HG03135 (cell line): ENCODE results near the gene GRIK4.
"Not testable (repeated sequence)": the region's sequence is repeated elsewhere in the genome, so short reads cannot be mapped to it uniquely, and the experiment has no call there.

Experiments used
- ATAC-seq: cut with Tn5 transposase; IDR thresholded peaks from one replicate; pipeline ENCODE4 v1.9.1; 2021; ENCODE audit warnings: mild to moderate bottlenecking, moderate library complexity; ENCODE audit not compliant: unreplicated experiment

Gene GRIK4

DNA sequence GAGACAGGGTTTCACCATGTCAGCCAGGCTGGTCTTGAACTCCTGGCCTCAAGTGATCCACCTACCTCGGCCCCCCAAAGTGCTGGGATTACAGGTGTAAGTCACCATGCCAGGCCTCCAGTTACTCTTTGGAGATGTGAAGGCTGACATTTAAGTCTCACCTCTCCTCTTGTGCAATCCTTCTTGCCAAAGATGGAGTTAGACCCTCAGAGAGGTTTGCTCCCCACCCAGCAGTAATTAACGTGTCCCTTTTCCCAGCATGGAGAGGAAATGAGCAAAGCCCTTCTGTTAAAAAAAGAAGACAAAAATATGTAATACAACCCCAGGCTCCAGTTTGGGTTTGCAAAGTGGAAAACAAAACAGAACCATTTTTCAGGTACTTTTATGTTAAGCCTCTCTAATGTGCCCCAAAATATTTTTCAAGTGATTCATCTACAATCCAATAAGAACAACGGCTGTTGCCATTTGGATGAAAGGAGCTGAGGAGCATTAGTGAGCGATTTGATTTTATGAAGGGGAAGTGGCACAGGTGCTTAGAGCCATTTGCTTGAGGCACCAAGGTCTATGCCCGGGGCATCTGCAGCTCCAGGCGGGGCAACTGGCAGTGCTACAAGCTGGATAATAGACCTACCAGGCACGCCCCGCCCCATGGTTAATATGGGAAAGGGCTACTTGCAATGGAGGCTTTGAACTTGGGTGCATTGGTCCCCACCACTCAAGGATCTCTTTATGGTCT lies 57.2 kb downstream of the GRIK4 start:
- no peak for ATAC-seq

- no peak for ATAC-seq
Observed at GRCh38 chr11:120569861-120570260, 58.3 kb downstream of the GRIK4 start.

- no peak for ATAC-seq
Observed at GRCh38 chr11:120571476-120571875, 59.9 kb downstream of the GRIK4 start.

DNA sequence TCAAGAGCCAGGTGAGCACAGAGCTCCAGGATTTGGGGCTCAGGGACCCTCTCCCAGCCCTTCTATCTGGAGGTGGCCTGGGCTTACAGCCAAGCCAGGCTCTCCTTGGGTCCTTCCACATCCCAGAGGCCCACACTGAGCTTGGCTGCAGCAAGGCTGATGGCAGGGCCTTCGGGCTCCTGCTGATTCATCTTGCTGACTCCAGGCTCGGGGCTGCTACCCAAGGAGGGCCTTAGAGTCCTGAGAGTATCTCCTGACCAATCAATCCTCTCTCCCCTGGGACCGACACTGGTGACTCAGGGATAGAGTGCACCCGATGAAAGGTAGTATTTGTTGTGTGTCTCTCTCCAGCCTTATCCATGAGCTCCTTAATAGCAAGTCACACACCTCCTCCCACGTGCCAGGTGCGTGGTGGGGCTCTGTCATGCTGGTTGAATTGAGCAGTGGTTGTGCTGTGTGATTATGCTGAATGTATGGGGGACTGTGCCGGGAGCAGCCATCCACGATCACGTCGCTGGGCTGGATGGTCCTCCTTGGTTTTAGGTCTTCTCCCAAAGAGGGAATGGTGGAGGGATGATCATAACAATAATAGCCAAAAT lies 62.3 kb downstream of the GRIK4 start:
- no peak for ATAC-seq

GRCh38 chr11:120574876-120575275 lies 63.3 kb downstream of the GRIK4 start:
- ATAC-seq = no peak

DNA sequence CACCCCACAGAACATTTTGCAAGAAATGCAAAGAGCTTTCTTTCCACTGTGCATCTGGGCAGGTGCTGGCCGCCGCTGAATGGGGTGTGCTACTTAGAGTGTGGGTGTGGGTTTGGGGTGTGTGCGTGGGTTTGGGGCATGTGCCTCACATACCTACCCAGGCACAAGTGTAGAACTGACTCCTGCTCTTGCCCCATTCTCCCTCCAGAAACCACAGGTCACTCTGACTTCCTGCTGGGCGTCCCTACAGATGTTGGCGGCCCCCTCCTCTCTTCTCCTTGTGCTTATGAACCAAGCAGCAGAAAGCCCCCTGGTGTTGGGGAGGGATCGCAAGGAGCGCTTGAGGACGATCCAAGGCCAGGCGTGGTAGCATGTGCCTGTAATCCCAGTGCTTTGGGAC lies 63.9 kb downstream of the GRIK4 start:
- no peak for ATAC-seq

- no peak for ATAC-seq
Observed at GRCh38 chr11:120576606-120577005, 65.1 kb downstream of the GRIK4 start.

DNA sequence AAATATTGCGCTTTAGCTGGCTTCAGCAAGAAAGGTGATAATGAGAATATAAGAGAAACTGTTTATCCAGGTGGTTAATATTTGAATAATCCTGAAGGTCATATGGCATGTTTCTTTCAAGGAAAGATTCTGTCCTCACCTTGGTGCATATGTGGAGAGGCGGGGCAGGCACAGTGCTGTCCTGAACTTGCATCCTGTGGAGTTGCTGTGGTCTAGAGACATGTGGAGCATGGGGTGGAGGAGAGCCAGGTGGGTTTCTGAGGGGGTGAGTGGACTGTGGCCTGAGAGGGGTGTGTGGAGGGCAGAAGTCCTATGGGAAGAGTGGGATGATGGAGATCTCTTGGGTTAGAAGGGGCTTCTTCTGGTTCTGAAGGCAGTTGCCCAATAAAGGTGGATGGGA lies 65.5 kb downstream of the GRIK4 start:
- no peak for ATAC-seq

- no peak for ATAC-seq
Observed at GRCh38 chr11:120577624-120578363, 66.2 kb downstream of the GRIK4 start.

GRCh38 chr11:120578596-120579154 lies 67.1 kb downstream of the GRIK4 start:
- no peak for ATAC-seq

- ATAC-seq = no peak
Observed at GRCh38 chr11:120579611-120580031, 68.1 kb downstream of the GRIK4 start.

GRCh38 chr11:120581313-120581712 lies 69.8 kb downstream of the GRIK4 start:
- ATAC-seq = no peak

GRCh38 chr11:120582535-120582934 lies 71.0 kb downstream of the GRIK4 start:
- not testable (repeated sequence) for ATAC-seq

GRCh38 chr11:120586072-120586471 lies 74.5 kb downstream of the GRIK4 start:
- ATAC-seq = no peak

DNA sequence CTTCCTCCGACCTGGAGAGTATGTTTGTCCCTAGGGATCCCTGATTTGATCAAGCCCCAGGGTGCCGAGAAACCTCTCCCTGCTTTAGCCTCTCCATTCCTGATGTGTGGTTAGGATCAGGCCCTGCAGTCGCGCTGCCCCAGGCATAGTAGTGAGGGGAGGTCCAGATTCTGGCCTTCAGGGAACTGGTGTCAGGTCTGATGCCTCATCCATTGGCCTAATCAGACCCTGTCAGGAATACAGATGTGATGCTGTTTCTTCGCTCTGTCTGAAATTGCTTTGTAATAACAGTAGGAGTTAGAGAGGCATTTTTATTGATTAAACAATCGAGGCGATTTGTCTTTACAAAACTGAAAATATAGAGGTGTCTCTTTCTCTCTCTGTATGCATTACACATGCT lies 75.2 kb downstream of the GRIK4 start:
- ATAC-seq = no peak

- no peak for ATAC-seq
Observed at GRCh38 chr11:120587299-120587698, 75.8 kb downstream of the GRIK4 start.

DNA sequence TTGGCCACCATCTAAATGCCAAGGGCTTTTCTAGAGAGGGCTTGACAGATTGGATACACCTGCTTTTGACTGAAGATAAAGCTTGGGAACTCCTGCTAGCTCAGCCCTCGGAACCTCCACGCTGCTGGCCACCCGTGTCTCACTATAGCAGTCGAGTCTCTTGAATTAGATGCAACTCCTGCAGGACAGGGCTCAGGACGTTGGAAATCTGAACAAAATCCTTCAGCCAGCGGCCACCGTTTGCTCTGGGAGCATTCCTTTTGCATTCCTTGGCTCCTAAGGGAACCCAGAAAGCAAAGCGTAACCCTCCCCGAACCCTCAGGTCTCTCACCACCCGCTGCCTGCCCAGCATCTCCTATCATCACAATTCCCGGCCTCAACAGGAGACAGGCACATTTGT lies 77.8 kb downstream of the GRIK4 start:
- ATAC-seq = no peak

DNA sequence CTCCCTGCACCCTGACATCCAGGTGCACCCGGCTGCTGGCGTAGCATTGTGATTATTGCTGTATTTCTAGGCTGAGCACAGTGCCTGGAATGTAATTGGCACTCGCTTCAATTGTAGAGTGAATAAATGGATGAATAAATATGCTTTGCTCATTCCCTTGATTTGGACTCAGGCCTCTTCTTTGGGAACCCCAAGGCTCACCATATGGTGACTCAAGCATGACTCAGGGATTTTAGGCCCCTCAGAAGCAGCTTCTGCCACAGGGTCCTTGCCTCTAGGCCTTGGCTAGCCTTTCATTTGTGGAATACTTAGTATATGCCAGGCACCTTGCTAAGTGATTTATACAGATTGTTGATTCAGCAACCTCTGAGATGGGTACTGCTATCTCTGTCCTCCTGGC lies 78.9 kb downstream of the GRIK4 start:
- no peak for ATAC-seq

DNA sequence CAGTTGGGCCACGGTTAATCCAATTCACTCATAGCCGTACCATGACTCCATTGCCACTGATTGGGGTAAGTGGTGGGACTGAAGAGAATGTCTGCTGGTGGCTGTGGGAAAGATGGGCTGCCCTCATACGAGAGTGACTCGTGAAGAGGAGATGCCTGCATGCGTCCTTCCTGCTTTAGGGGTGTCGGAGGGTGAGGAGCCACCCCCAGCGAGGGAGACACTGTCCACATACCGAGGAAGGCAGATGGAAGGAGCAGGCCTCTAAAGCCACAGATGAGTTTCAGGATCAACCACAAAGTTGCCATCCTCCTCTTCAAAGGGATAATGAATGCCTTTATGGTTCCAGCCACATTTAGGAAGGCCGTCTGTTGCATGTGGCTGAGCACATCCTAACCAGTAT lies 83.2 kb downstream of the GRIK4 start:
- ATAC-seq = no peak

GRCh38 chr11:120595557-120595956 lies 84.0 kb downstream of the GRIK4 start:
- ATAC-seq = no peak
